COLO829 (cell line): ENCODE results near the gene SVIL.
"Not testable (repeated sequence)": the region's sequence is repeated elsewhere in the genome, so short reads cannot be mapped to it uniquely, and the experiment has no call there.

Source experiments
- DNase-seq: peaks from one replicate; pipeline ENCODE4 v3.0.0; 2012; ENCODE audit warnings: low spot score

Gene SVIL

GRCh38 chr10:29484677-29485076 lies 150.1 kb downstream of the SVIL start:
- DNase-seq: not testable (repeated sequence)

DNA sequence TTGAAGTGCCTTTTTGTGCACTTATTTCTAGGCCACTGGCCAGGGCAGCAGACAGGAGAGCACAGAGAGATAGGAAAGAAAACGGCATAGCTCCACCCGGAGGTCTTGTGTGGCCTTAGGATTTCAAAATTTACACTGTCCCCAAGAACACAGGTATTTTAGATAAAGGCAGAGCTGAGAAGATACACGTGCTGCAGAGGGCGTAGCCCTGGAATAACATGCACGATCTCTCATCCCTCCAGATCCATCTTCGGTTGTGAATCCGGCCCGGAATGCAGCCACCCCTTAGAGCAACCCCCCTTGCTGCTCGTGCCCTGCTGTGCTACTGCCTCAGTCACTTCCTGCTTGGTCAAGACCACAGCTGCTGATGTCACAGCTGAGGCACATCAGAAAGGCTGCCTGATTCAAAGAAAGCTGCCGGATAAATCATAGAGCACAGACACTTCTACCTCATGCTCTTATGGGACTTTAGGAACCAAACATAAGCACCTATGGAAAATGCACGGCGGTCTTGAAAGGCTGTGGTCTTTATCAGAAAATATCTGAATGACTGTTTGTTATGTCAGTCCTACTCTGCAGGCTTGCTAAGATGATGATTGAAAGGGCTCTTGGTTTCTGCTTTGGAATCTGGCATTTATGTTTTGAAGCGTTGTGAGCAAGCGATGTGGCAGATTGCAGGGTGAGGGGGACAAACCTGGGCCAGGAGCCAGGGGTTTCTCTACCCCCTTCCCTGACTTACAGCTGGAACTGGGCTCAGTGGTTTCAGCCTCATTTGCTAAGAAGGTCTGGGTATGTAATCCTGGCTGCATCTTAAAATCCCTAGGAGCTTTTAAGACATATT lies 152.0 kb downstream of the SVIL start:
- no peak for DNase-seq

DNA sequence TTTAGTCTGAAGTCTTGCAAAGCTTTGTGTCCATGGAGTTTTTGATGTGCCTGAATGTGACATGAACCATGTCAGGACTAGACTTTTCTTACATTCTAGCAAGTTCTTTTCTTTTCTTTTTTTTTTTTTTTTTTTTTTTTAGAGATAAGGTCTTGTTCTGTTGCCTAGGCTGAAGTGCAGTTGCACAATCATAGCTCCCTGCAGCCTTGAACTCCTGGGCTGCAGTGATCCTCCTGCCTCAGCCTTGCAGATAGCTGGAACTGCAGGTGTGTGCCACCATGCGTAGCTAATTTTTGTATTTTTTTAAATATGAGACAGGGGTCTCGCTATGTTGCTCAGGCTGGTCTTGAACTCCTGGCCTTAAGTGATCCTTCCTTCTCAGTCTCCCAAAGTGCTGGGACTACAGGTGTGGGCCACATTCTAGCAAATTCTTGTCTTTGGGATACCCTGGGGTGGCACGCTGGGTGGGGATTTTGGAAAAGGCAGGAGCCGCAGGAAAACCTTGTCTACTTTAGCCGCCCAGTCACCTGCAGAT lies 152.8 kb downstream of the SVIL start:
- no peak for DNase-seq

- no peak for DNase-seq
Measured at GRCh38 chr10:29479981-29480954, 154.5 kb downstream of the SVIL start.

DNA sequence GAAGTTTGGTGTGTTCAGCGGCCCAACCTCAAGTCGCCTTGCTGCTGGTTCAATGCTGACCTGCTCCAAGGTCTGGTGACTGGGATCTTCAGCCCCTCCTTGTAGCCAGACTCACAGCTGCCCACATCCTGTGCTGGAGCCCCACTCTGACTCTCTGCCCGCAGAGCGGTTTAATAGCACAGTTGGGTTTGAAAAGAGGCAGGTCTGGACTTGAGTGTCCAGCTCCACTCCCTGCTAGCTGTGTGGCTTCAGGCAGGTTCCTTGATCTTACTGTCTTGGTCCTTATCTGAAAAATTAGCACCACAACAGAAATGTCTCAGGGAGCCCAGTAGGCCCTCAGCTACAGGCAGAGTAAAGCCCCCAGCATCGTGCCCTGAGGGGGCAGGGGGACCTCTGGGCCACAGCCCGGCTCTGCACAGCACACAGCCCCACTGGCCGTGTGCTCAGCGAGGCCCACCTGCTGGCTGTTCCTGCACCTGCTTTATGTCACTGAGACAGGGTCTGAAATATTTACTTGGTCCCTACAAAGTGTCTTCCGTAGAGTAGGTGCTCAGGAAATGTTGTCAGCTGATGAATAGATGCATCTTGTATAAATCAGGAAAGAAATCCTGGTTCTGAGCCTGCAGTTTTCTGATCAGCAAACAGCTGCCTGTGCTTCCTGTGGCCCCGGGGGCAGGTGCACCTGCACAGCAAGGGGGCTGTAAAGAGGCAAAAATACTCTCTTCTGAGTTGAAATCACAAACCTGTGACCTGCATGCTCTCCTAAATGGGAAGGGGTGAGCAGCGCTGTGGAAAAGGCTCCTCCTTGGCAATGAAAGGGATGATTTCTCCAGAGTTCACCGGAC lies 155.5 kb downstream of the SVIL start:
- no peak for DNase-seq

DNA sequence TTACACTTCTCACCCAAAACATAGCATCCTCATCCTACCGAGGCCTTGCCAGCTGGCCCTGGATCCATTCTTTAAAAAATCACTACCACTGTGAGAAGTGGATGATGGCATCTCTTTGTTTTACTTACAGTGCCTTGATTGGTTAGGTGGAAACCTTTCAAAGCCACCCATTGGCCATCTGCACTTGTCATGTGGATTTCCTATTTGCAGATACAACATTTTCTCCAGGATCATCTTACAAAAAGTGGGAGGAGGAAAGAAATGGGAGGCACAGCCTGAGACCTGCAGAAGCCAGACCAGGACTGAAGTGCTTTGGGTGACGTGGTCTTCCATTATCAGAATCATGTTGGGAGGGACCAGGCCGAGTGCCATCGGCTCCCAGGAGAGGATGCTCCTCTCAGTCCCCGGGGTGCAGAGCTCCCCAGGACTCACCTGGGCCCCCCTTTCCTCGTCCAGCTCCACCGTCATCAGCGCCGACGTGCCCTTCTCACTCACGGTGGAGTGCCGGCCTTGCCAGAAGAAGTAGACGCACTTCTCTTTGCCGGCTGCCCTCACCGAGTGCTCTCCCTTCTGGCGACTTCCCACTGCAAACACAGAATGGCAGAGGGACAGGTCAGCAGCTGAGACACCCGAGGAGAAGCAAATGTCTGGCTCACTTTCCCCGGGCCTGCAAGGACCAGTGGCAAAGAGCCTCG lies 161.2 kb downstream of the SVIL start:
- DNase-seq: no peak

GRCh38 chr10:29473087-29473356 lies 161.7 kb downstream of the SVIL start:
- DNase-seq: no peak

GRCh38 chr10:29472301-29473086 lies 162.3 kb downstream of the SVIL start:
- DNase-seq: no peak

DNA sequence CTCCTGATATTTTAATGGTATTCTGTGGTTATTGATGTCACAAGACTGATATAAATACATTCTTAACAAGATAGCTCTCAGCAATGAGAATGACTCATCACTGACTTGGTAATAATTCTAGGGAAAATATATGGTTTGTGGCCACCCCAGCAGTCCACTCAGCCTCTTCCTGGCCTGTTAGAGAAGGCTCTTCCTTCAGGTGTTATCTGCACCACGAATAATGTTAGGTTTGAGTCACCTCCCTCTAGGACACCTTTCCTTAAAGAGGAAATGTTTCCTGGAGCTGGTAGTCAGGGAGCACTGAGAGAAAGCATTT lies 163.3 kb downstream of the SVIL start:
- DNase-seq: peak; percentile 79

- DNase-seq: no peak
Measured at GRCh38 chr10:29470843-29471543, 163.8 kb downstream of the SVIL start.

DNA sequence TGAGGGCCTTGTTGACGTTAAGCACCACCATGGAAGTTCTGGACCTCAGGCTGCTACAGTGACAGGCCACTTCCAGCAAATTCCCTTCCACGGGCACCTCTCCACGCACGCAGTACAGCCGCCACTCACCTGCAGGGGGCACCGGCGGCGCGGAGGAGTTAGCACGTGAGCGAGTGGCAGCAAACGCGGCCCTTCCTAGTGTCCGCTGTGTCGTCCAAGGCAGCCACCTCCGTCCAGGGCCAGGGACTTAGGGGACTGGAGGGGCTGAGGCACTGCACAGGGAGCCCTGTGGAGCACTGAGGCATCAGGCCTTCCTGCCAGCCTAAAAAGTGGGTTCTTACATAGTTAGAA lies 164.4 kb downstream of the SVIL start:
- DNase-seq: no peak

DNA sequence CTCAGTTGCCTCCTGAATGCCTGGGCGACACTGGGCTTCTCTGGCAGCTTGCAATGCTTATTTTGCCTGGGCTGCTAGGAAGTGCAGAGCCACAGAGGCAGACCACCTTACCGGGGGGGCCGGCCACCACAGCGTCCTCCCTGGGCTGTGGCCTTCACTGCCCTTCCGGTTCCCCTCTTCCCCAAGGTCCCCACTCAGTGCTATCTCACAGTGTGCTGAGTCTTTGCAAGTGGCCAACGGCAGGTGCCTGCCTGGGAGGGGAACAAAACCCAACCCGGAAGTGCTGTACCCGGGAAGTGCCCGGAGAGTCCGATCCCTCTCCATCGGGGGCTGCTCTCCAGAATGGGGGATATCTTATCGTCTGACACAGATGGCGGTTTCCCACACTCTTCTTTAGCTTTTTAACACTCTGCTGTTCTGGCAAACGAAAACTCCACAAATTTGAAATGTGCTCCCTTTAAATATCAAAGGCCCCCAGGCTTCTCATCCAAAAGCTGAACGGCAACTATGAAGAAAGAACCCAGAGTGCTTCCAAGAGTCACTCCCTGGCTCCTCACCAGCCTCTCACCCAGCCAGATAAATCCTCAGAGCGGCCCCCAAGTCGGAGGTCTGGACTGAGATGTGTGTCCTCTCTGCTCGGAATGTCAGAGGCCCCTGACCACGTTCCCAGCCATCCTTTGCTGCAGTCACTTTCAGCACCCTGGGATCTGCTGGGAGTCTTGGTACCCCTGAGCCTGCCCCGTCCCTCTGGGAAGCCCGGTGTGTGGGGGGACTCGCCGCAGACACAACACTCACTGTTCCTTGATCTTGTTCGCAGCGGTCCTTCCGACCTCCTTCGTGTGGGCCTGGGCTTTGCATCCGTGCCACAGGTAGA lies 165.1 kb downstream of the SVIL start:
- DNase-seq: no peak

DNA sequence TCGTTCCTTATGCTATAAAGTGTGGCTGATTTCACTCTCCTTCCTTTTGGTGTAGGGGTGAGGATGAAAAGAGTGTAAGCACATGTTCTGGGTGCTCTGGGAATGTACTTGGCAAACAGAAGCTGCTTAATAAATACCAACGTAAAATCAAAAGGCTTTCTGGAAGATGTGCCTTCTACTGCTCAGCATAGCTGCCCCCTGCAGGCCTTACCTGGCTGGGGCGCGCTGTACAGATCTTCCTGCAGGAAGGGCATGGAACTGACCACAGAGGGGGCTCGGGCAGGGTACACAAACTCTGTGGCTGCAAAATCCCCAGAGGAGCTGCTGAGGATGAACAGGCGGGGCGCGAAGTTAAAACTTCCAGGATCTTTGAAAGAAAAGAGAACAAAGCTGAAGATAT lies 169.4 kb downstream of the SVIL start:
- no peak for DNase-seq

DNA sequence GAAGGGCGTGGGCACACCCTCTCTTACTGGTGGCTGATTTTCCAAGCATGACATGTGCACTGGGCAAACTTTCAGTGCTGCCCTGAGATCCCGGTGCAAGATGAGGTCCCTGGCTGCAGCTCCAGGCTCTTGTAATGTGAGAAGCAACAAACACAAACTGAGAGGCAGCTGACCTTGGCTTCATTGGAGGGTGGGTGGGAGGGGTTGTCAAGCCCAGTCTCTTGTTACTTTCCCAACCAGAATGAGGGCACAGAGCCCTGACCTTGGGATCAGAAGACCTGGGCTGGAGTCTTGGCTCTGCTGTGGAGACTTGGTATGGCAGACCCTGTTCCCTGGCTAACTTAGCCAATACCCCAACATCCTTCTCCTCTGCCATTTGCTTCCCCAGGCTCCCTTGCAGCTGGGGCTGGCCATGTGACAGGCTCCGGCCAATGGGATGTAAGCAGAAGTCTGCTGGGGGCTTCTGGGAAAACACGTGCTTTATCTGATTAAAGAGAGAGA lies 170.1 kb downstream of the SVIL start:
- not testable (repeated sequence) for DNase-seq

- no peak for DNase-seq
Measured at GRCh38 chr10:29461042-29461441, 173.7 kb downstream of the SVIL start.

- DNase-seq: not testable (repeated sequence)
Measured at GRCh38 chr10:29458190-29458589, 176.6 kb downstream of the SVIL start.

DNA sequence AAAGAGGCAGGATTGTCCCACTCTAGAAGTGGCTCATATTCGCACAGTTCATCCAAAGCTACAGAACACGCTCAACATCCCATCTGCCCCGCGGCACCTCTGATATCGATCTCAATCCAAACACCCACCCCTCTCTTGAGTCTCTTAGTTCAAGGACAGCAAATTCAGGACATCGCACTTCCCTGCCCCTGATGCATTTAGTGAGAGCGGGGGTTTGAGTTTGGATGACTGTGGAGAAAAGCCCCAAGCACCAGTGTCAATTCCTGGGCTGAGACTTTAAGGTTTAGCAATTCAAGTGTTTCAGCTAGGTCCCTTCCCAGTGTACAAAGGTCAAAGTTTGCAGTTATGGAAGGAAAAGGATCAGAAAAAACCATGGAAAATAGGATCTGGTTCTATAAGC lies 179.7 kb downstream of the SVIL start:
- DNase-seq: no peak

DNA sequence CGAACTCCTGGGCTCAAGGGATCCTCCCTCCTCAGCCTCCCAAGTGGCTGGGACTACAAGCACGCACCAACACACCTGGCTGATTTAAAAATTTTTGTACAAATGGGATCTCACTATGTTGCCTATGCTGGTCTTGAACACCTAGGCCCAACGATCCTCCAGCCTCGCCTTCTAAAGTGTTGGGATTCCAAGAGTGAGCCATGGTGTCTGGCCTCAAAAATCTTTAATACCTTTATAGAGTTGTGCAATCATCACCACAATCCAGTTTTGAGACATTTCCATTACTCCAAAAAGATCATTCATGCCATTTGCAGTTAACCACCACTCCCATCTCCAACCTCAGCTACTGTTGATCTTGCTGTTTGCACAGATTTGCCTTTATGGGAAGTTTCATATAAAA lies 180.5 kb downstream of the SVIL start:
- DNase-seq: no peak

DNA sequence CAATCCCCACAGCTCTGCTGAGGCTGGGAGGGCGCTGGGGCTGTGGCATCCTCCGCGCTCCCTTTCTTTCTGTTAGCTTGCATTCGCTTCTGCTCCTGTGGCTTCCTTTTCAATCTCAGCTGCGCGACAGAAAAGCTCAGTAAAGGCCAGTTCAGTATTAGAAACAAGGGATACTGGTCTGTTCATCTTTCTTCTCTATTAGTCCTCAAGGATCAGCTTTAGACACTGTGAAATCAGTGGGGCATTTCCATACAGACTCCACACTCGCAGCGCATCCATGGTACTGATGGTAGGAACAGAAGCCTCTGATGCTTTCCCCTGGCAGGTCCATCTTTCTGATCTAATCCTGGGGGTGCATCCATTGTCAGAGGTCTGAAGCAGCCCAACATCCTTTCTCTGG lies 182.2 kb downstream of the SVIL start:
- DNase-seq: no peak
